NCI-H524 treated with DMSO at 0.1 percent for 48 hours (cell line): Measurements from ENCODE around the gene TNIP1.
A peak's percentile ranks its signal among the peaks of the same experiment; 100 is the strongest.

ENCODE experiments used
- DNase-seq: peaks from one replicate; lab custom pipeline; 2025; lab: John Stamatoyannopoulos, UW

TNIP1 gene

DNA sequence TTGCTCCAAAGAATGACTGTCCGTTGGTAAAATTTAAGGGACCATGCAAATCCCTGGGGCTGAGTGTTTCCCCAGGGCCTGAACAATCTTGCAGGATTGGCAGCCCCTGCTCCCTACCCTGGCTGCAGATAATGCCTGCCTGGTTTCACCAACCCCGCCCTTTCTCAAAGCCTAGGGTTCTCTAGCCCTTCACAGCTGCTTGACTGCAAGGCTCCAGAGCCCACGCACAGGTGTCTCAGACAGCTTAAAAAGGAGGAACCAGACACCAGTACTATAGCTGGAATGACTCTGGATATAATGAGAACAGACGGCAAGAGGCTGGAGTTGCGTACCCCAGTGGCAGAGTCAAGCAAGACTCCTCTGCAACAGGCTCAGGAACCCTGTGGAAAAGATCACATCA lies 25.2 kb upstream of the TNIP1 start:
- DNase-seq: no peak

DNA sequence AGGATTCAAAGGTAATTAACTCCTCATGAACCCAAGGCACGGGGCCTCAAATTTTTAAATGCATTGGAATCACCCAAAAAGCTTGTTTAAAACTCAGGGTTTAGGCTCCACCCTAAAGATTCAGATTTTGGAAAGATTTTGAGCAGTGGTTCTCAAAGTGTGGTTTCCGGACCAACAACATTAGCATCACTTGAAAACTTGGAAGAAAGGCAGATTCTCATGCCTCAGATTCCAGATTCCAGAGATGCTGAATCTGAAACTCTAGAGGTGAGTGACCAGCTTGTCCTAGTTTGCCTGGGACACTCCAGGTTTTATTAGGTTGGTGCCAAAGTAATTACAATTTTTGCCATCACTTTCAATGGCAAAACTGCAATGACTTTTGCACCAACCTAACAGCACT lies 24.7 kb upstream of the TNIP1 start:
- no peak for DNase-seq

DNA sequence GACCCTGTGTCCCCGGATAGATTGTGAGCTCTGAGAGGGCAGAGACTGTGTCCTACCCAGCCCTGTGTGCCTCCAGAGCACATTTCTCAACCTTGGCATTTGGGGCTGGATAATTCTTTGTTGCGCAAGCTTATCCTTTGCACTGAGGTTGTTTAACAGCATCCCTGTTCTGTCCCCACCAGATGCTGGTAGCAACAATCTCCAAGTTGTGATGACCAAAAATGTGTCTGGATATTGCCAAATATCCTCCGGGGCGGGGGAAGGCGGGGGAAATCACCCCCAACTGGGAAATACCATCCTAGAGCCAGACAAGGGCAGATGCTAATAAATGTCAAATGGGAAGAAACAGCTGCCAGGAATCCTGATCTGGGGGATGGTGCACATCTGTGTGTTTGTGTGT lies 24.0 kb upstream of the TNIP1 start:
- DNase-seq: no peak

DNA sequence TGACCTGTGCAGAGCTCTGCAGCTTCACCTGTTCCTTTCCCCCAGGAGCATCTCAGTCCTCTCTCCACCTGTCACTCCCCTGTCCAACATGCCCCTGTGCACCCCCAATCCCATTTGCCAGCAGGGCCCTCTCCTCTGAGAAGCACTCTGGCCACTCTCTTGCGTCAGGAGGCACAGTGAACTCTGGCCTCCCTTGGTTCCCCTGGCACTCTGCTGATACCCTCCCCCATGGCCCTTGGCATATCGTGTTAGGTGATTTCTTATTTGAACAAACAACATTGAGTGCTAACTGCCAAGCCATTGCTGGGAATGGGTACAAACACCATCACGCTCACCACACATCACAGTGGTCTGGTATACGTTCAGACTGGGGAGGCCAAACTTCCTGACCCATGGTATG lies 20.9 kb upstream of the TNIP1 start:
- DNase-seq: no peak

DNA sequence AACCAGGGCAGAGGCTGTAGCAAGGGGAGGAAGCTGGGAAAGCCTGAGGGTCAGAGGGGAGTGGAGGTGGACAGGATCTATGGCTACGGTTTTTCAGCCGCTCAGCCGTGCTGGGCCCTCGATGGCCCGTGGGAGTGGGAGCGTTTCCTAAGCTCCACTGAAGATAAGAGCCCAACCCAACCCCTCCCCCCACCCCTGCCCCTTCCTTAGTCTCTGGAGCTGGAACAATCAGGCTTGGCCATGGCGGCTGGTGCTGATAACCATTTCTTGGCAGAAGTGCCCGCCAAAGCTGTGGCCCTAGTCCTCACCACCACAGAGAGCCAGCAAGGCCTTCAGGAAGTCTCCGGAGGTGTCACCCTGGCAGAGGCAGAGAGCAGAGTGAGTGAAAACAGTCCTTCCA lies 20.3 kb upstream of the TNIP1 start:
- DNase-seq: no peak

DNA sequence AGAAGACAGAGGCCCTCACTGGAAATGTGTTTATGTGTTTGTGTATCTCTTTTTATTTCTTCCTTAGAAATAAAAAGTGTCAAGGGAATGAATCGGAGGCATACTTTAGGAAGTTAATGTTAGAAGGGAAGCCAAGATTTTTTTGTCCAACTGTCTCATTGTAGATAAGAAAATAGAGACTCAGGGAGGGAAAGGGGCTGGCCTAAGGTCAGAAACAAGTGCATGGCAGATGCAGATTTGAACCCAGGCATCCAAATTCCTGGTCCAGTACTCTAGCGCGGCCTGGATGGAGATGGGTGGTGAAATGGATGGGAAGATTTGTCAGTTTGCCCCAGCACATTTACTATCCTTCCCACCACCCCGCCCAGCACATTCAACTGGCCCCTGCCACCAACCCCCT lies 19.8 kb upstream of the TNIP1 start:
- no peak for DNase-seq

DNA sequence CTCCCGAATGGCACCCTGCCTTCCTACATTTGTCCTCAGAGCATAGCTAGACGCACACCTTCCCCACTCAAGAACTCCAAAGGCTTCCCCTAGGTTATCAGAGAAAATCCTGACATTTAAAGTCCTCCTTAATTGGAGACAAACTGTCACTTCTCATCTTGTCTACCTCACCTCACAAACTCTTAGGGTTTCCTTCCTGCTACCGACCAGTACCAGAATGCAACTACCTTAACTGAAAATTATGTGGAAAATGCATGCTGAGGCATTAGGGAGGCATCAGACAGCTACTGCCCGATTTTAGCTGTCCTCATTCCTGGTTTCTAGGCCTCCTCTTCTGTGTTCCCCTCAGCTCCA lies 17.9 kb upstream of the TNIP1 start:
- DNase-seq: no peak

DNA sequence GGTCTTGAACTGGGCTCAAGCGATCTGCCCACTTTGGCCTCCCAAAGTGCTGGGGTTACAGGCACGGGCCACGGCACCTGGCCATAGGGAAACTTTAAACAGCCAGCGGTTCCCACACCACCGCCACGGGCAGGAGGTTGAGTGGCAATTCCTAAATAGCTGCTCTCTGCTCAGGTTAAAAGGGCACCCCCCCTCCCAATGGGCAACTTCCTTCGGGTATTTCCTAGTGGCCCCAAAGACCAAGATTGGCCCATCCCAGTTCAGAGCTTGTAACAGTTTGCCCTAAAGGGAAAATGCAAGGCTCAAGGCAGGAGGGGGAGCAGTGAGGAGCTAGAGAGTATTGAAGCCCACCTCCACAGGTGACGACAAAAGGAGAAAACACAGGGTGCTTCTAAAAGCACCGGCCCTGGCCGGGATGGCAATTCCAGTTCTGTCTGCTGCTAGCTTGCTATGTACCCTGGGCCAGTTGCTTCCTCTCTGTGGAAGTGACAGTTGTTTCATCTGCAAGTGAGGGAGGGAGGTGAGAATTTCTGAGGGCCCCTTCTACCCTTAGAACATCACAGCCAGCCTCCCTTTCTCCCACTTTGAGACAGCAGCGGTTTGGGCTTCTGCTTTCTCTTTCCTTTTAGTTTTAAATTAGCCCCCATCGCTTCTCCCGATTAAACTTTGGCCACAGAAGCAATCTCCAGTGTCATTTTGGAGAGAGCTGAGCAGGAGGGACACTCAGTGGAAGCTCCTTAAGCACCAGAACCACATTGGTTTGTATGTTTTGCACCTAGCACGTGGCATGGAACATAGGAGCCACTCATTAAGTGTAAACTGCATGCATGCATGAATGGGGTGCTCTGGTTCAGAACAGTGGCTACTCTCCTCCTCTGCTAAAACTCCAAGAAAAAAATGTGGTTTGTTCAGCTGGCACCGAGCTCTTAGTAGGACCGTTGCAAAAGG lies 17.3 kb upstream of the TNIP1 start:
- DNase-seq: no peak

DNA sequence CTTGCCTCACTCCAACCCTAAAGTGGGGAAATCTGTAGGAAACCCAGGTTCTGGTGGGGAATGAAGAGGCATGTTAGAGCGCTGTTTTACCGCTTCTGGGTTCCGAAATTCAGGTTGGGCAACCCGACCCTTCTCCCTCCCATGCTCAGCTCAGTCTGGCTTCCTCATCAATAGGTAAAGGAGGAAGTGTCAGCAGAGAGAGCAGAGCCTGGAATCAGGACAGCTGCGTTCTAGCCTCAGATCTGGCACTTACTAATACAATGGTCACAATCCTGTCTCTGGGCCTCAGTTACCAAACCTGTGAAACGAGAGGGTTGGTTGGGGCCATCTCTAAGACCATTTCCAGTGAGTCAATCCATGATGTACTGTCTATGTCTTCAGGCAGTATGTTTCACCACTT lies 16.2 kb upstream of the TNIP1 start:
- no peak for DNase-seq

DNA sequence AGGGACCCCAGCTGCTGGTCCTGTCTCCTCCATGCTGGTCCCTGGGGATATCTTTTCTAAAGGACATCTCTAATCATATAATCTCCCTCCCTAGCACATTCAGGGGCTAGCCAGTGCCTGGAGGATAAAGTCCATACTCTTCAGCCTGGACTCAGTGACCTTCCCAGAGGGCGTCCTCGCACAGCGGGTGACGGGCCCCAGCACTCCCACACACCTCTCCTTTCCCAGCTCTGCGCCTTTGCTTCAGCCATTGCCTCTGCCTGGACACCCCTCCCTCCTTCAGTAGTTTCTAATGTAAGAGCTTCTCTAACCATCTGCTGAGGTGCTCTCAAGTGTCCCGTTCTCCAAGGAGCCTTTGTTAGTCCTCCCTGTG lies 15.2 kb upstream of the TNIP1 start:
- DNase-seq: no peak

DNA sequence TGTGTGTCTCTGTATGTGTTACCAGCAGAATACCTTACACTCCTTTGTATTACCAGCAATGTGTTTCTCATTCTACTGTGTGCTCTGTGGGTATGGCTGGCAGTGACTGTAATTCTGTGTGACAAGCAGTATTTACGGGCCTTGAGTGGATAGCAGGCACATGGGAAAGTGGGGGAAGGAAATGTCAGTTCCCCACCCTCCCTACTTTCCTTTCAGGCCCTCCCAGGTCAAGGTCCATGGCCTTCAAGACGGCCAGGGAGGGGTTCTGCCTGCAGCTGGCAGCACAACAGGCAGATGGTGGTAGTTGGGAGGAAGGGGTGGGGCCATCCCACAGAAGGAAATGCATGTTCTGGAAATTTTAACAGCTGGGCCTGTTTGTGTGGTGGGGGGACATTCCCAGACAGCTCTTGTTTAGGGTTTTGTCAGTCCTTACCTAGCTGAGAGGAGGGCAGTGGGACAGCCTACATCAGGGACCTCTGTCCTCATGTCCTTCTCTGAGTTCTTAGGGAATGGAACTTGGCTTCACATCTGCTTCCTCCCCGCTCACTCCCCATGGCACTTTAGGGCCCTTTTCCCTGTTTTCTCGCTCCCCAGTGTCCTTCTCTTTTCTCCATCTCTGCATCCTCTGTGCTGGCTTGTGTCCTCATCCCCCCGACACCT lies 14.6 kb upstream of the TNIP1 start:
- DNase-seq: peak; percentile 33

DNA sequence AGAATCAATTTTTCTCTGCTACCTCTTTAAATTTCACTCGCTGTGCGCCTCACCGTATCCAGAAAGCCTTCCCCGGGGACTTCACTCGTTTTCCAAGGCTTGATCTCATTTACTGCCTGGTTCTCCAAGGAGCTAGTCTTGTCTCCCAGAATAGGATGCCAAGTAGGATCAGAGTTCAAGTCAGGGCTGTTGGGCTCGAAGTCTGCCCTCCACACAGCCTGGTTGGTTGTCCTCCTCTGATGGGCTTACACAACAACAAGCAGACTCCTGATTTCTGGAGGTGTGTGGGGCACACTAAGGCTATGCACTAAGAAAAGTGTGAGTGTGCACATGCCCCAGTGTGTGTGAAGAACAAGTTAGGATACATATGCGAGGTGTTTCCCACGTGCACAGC lies 14.0 kb upstream of the TNIP1 start:
- no peak for DNase-seq

DNA sequence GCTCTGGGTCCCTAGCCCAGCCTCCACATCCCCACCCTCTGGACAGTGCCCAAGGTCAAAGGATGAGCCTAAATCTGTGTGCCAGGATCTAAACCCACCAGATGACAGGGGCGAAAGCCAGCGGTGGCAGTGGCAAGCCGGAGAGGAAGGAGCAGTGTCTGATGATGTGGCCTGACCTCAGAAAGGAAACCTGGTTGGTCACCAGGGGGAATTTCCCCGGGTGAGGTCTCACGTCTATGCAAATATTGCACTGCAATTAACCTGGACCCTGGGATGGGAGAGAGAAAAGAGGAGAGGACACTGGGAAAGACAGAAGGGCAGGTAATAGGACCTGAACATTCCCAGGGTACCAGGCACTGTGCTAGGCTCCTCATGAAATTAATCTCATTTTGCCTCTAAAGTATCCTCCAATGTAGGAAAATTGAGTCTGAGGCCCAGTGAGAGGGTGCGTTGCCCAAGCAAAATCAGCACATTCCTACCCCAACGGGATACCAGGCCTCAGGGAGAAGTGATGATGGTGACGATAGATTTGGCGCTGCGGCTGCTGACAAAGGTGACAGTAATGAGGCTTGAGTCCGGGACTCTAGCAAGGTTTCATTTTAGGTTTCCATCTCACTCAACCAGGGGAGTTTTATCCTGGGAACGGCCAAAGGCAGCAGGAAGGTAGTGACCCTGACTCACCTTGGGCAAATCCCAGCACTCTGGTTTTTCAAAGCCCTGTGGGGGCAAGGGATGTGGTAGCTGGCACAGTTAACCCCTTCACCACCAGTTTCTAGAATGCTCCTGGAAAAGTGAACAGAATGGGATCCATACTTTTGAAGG lies 13.4 kb upstream of the TNIP1 start:
- no peak for DNase-seq

DNA sequence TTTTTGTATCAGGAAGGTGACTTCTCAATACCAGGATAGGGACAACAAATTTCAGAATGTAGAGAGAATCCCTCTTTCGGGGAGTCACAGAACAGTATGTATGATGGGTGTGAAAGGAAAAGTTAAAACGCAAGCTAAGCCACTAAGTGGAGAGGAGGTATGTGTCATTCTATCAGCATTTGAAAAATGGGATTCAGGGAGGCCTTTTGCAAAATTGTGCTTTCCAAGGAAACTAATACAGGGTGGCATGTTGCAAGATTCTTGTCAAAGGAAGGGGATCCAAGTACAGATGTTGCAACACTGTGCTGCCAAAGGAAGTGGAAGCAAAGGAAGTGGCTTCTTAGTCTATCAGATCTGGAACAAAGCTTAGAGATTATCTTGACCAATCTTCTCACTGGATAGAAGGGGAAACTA lies 12.6 kb upstream of the TNIP1 start:
- DNase-seq: no peak

DNA sequence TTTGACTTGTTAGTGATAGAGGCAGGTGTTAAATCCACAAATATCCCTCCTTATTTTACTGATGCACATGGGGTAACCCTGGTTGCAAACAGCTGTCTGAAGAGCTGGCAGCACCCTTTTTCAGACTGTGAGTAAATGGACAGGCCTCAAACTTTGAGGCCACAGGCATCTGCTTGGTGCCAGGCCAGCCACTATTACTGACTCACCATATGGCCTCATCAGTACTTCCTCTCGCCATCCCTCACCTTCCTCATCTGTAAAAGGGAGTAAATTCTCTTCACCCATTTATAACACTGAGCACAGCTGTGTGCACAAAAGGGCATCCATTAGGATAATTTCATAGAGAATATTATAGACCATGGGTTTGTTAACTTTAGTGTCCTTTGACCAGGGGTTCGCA lies 11.9 kb upstream of the TNIP1 start:
- DNase-seq: no peak

DNA sequence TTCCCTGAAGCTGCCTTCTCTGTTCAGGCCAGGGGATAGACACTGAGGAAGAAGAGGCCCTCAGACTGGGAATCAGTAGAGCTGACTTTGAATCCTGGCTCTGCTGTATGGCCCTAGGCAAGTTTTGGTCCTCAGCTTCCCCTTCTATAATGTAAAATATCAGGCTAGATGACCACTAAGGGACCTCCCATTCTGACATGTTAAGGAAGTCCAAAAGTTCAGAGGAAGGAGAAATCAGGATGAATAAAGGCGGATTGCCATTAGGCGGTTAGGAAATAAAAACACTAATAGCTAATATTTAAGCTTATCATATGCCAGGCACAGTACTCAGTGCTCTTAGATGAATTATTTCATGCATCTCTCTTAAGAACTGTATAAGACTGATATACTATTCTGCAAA lies 8.9 kb upstream of the TNIP1 start:
- DNase-seq: no peak

DNA sequence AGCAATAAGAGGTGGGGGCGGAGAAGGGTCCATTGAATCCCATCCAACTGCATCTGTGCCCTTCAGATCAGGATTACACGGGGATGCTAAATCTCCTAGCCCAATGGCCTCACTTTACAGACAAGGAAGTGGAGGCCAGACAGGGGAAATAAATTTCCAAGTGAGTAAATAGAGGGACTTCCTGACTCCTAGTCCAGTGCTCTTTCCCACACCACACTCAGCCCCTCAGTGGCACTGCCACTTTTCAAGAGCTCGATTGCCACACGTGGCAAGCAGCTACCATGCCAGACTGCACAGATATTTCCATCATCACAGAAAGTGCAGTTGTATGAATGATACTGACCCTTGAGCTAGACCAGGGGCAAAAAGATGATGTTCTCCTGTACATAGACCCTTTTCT lies 8.2 kb upstream of the TNIP1 start:
- DNase-seq: no peak

DNA sequence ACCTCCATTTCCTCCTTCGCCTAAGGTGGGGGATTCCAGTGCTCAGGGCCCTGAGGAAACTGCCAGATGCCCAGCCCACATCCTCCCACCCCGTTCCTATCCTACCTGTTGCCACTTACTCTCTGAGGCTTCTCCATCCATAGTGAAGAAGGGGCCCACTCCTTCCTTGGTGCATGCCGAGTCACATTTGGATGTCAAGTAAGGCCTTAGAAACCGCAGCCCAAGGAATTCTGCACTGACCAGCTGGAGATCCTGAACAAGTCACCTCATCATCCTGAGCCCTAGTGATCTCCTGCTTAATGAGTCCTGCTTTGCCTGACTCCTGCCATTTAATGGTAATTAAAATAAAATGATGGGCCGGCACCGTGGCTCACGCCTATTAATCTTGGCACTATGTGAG lies 6.7 kb upstream of the TNIP1 start:
- no peak for DNase-seq

DNA sequence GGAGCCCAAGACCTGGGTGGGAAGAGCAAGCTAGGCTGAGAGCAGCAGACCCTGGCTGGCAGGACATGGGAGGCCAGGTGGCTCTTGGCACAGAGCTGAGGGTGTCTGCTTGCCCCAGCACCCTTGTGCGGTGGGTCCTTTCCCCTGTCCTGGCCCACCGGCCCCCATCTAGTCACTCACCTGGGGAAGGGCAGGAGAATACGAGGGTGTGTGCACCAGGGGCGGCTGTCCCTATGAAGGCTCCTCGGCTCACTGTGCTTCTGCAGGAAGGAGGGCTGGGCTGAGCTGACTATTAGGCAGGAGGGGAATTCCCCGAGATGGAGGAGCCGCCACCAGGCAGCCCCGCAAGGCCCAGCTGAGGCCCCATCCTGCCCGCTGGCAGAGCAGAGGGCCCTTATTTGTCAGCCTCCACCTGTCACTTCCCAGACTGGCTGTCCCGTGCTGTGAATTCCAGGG lies 6.1 kb upstream of the TNIP1 start:
- DNase-seq: no peak

DNA sequence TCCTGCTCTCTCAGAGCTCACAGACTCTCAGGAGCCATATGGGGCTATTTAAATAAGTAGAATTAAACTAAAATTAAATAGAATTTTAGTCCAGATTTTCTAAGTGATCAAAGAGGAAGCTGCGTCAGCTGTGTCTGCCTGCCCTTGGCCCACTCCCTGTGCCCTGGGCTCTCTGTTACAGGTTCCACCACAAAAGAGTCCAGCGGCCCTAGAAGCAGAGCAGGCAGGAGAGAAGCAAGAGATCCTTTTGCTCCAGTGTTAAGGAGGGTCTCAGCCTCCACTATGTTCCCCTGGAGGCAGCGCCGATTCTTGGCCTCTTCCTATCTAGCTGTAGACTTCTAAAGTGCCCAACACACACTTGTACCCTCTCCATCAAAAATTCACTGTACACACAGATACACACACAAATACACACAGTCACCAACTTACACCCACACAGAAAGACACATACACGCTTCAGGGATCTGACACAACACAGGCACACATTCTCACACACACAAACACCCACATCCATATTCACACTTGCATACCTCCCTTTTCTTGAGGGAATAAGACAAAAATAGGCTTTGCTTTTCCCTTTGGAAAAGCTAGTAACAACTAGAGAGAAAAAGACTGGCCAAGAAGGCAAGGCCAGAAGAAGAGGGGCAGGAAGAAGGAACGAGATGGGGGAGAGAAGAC lies 5.5 kb upstream of the TNIP1 start:
- no peak for DNase-seq

DNA sequence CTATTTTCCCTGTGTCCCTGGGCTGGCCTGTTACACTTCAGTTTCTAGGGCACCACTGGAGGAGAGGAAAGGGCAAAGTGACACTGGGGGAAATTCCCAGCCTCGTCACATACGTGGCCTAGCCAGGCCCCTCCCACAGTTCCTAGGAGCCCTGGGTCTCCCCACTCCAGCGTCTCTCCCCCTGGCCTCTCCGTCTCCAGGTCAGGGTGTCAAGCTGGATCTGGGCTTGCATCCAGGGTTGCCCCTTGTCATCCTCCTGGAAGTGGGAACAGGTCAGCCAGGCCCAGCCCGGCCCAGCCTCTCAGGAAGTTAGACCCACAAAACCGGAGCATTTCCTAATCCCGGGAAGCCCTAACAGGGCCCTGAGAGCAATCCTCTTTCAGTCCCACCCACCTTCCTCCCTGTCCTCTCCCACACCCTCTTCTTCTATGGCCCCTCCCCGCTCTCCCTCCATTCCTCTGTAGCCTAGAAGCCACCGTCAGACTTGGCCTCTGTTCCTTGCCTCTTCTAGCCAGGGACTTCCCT lies 4.7 kb upstream of the TNIP1 start:
- DNase-seq: no peak

DNA sequence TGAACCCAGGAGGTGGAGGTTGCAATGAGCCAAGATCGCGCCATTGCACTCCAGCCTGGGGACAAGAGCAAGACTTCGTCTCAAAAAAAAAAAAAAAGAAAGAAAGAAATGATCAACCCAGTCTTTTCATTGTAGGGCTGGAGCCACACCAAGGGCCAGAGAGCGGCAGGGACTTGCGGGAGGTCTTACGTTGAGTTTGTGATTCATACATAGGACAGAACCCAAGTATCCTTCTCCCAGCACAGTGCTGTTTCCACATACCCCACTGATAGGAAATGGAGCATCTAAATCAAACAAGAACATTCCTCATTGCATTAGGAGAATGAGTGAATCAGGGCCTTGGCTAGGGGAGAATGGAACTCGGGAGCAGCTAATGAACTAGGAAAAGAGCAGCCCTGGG lies 3.5 kb upstream of the TNIP1 start:
- no peak for DNase-seq
